SIG-M5 treated with dmso at 0.1 percent for 504 hours (cell line): ENCODE measurements around the gene PLA2G4F.
"Not testable (repeated sequence)": the region's sequence is repeated elsewhere in the genome, so short reads cannot be mapped to it uniquely, and the experiment has no call there.

ENCODE experiments used
- DNase-seq: peaks from one replicate; lab custom pipeline; 2025; ENCODE audit not compliant: unreplicated experiment; lab: John Stamatoyannopoulos, UW

Gene PLA2G4F

GRCh38 chr15:42100021-42100800 lies 56.2 kb downstream of the PLA2G4F start:
- no peak for DNase-seq

- no peak for DNase-seq
These were observed 59.4 kb downstream of the PLA2G4F start for GRCh38 chr15:42097018-42097417.

- no peak for DNase-seq
These were observed 61.9 kb downstream of the PLA2G4F start, which contains the start of gene PLA2G4D for GRCh38 chr15:42094512-42094963. Gene PLA2G4D (minus strand): TSS chr15:42094562. CDS start chr15:42094459, 103 bp downstream.

GRCh38 chr15:42093966-42094365 lies 62.5 kb downstream of the PLA2G4F start:
- DNase-seq = no peak

GRCh38 chr15:42092398-42093318 lies 63.8 kb downstream of the PLA2G4F start:
- DNase-seq = no peak

- not testable (repeated sequence) for DNase-seq
These were observed 64.6 kb downstream of the PLA2G4F start for GRCh38 chr15:42091753-42092397.

- no peak for DNase-seq
These were observed 65.7 kb downstream of the PLA2G4F start for GRCh38 chr15:42090781-42091180.

GRCh38 chr15:42090370-42090769 lies 66.1 kb downstream of the PLA2G4F start:
- DNase-seq = no peak

- no peak for DNase-seq
These were observed 66.5 kb downstream of the PLA2G4F start for GRCh38 chr15:42089942-42090341.
